Adrenal gland (tissue), 5 donors: Measurements from ENCODE around the gene ATG16L1.

Source experiments
- CTCF ChIP-seq, 6 experiments: fragments of 450-650 bp in 4 of 6; fragments of 200-600 bp in 2 of 6; sonication (generic) in 1 of 6; IDR thresholded peaks; 1 replicate in 5 of 6; 2 replicates in 1 of 6; pipeline versions ENCODE4 v1.5.1 to v1.8.0; 2016 to 2021; ENCODE audit warnings: antibody characterized with exemption in 6 of 6, mild to moderate bottlenecking in 2 of 6, moderate library complexity in 1 of 6
- POLR2A ChIP-seq, 2 donors: fragments of 450-650 bp; IDR thresholded peaks; one replicate each; pipeline ENCODE4 v1.6.1; 2017; ENCODE audit warnings: antibody characterized with exemption in 2 of 2, mild to moderate bottlenecking in 2 of 2, moderate library complexity in 1 of 2
- donor health status: DM: no; HTN: no; CAD: no.

GRCh38 chr2:233317196-233317943 is 65.9 kb downstream of the ATG16L1 start:
- TF ChIP-seq CTCF (IDR thresholded peaks at IDR 0.05) (no peak), POLR2A (IDR thresholded peaks at IDR 0.05) (no peak)
